GM23248 (cell line): ENCODE data around the gene RBKS.

ENCODE experiments used
- EZH2 ChIP-seq: fragments of 200-600 bp; sonication (generic); IDR thresholded peaks from 2 replicates; pipeline ENCODE4 v1.6.1; 2018; ENCODE audit warnings: antibody characterized with exemption, mild to moderate bottlenecking; ENCODE audit not compliant: insufficient read depth, poor library complexity, severe bottlenecking
- EZH2phosphoT487 ChIP-seq: fragments of 200-600 bp; sonication (generic); IDR thresholded peaks from 2 replicates; pipeline ENCODE4 v1.6.1; 2018; ENCODE audit warnings: antibody characterized with exemption, moderate library complexity, mild to moderate bottlenecking, low read depth; ENCODE audit not compliant: insufficient read depth

DNA sequence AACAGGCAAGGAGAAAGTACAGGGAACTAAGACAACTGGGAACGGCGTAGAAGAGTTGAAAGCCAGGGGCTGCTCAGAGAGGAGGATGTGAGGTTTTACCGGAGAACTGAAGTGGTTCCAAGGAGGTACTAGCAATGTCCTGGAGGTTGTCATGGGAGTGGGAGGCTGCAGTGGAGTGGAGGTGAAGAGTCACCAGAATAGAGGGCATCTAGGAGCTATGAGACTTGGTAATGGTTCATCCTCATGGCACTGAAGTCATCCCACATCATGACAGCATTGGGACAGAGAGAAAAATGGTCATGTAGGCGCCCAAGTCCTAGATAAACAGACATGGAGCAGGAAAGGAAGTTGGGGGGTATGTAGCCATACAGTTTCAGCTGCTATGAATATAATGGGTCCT, 92.3 kb downstream of the RBKS start:
- no peak for TF ChIP-seq EZH2
- TF ChIP-seq EZH2phosphoT487, result no peak
